K562 (cell line): ENCODE results near the gene SLC25A1. TPM values are rescaled to one million over a fixed set of nuclear protein-coding genes. Genes with fewer than 3 reads are reported as not detected.

Source experiments
- ARID3B ChIP-seq: fragments of 250-450 bp; sonication (Bioruptor Pico); IDR thresholded peaks from 2 replicates; pipeline ENCODE4 v1.4.0; 2020; ENCODE audit warnings: borderline replicate concordance
- BMI1 ChIP-seq: fragments of 150-350 bp; IDR thresholded peaks from 2 replicates; pipeline ENCODE4 v1.6.1; 2014; ENCODE audit warnings: low read length
- CAMTA2 ChIP-seq: fragments of 250-450 bp; sonication (Bioruptor Pico); conservative IDR thresholded peaks from 2 replicates; pipeline ENCODE4 v1.5.1; 2022
- CLOCK ChIP-seq: fragments of 250-450 bp; sonication (Bioruptor Pico); IDR thresholded peaks from 2 replicates; pipeline ENCODE4 v1.4.0; 2020; ENCODE audit warnings: mild to moderate bottlenecking, moderate library complexity, borderline replicate concordance
- IFI16 ChIP-seq: fragments of 250-450 bp; sonication (Bioruptor Pico); IDR thresholded peaks from 2 replicates; pipeline ENCODE4 v2.1.2; 2022; ENCODE audit warnings: mild to moderate bottlenecking, inconsistent platforms
- MEF2A ChIP-seq: IDR thresholded peaks from 2 replicates; pipeline ENCODE4 v1.6.1; 2011; ENCODE audit warnings: low read depth, mild to moderate bottlenecking, low read length, moderate library complexity; ENCODE audit not compliant: control insufficient read depth
- ZNF707 ChIP-seq: fragments of 250-450 bp; sonication (Bioruptor Pico); conservative IDR thresholded peaks from 2 replicates; pipeline ENCODE4 v1.8.0; 2022; ENCODE audit warnings: inconsistent platforms, mild to moderate bottlenecking, moderate library complexity
- ZNF766 ChIP-seq: fragments of 200-800 bp; sonication (Bioruptor generic); conservative IDR thresholded peaks from 2 replicates; pipeline ENCODE4 v1.6.1; 2016; ENCODE audit warnings: missing genetic modification characterization, missing compliant biosample characterization
- polyA plus RNA-seq, 8 experiments: library from polyadenylated mRNA; depleted of rRNA in 4 of 8; stranded (reverse) in 5 of 8; unstranded in 3 of 8; fragments of >200 nt; fragmentation: Nextera tagmentation in 2 of 8; fragmentation: Illumina TruSeq in 1 of 8; extraction: Ambion mirVana in 2 of 8; extraction: Trizol in 1 of 8; gene quantifications; 2 replicates each; pipeline versions ENCODE4 v1.2.1 to v1.2.3, GENCODE V29; 2011 to 2014; ENCODE audit warnings: inconsistent platforms in 1 of 8, missing spikeins in 1 of 8
- total RNA-seq, 7 experiments: library from RNA; depleted of rRNA in 6 of 7; stranded (reverse); fragments of >200 nt in 6 of 7; fragmentation: Illumina TruSeq in 2 of 7; extraction: Trizol in 2 of 7; gene quantifications; 2 replicates each; pipeline versions ENCODE4 v1.2.1 to v1.2.3, GENCODE V29; 2011 to 2021; ENCODE audit warnings: low replicate concordance in 1 of 7

The SLC25A1 gene
- total and polyA plus RNA-seq, 9 of the 15 experiments (the other 6 are each of a cell fraction or from before 2014, with no cell fraction given): 11.0 to 408 (median 110) TPM

GRCh38 chr22:19177164-19178064, 1.1 kb downstream of the SLC25A1 start (continued):
- TF ChIP-seq ZNF766 (CRISPR knock-in tag): no peak
- TF ChIP-seq CAMTA2 (CRISPR knock-in tag): peak; percentile 78; the same call in 1 of the 2 replicates
- 0 out of 2 replicates have a peak, but pooled peaks have one; percentile 16 for TF ChIP-seq CLOCK (CRISPR knock-in tag)
- TF ChIP-seq ZNF707 (CRISPR knock-in tag): peak; percentile 60; the same call in 1 of the 2 replicates
- TF ChIP-seq IFI16 (CRISPR knock-in tag): peak; percentile 32; the same call in 1 of the 2 replicates
- no peak; the same call in 1 of the 2 replicates for TF ChIP-seq ARID3B (CRISPR knock-in tag)
- no peak for TF ChIP-seq MEF2A
- TF ChIP-seq BMI1: no peak
